GM21786 (cell line): ENCODE measurements around the gene TWIST2.

ENCODE experiments used
- ATAC-seq: cut with Tn5 transposase; IDR thresholded peaks from one replicate; pipeline ENCODE4 v1.9.1; 2021; ENCODE audit not compliant: unreplicated experiment

TWIST2 gene

DNA sequence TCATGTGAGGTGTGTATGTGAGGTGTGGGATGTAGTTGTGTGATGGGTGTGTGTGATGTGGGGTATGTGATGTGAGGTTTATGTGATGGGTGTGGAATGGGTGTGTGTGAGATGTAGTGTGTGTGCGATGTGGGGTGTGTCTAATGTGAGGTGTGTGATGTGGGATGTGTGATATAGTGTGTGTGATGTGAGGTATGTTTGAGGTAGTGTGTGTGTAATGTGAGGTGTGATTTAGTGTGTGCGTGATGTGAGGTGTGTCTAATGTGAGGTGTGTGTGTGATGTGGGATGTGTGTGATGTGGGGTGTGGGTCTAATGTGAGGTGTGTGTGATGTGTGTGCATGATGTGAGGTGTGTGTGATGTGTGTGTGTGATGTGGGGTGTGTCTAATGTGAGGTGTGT lies 55.3 kb downstream of the TWIST2 start:
- ATAC-seq, result no peak

DNA sequence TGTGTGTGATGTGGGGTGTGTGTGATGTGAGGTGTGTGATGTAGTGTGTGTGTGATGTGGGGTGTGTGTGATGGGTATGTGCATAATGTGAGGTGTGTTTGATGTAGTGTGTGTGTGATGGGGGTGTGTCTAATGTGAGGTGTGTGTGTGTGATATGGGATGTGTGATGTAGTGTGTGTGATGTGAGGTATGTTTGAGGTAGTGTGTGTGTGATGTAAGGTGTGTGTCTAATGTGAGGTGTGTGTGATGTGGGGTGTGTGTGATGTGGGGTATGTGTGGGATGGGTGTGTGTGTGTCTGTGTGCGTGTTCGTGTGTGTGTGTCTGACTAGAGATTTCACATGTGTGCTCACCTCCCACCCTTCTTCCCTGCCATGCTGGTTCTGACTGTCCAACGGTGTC lies 56.3 kb downstream of the TWIST2 start:
- no peak for ATAC-seq

DNA sequence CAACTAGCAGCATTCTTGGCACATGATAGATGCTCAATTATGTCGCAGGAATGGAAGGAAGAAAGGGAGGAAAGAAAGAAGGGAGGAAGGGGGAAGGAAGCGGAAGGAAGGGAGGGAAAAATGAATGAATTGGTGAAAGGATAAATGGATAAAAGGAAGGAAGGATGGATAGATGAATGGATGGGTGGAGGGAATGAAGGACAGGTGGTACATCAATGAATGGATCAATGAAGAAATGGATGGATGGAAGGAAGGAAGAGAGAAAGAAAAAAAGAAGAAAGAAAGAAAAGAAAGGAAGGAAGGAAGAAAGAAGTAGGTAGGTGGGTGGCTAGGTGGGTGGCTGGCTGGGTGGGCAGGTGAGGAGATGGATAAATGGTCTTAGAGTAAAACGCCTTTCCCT lies 56.8 kb downstream of the TWIST2 start:
- ATAC-seq, result no peak

DNA sequence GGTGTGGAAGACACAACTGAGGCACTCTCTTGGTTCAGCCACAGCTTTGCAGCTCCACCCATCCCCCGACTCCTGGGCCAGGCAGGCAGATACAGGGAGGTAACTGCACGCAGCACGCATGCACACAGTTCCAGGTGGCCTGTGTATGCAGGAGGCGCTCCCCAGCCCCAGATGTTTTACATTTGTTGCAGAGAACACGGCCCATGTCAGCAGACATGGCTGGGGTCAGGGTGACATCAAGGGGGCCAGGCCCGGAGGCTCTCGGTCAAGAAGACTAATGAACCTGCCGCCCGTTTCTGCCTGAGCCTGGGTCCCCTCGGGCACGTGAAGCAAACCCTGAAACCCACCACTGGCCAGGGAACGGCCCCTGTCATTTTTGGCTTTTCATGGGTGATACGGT lies 57.3 kb downstream of the TWIST2 start:
- ATAC-seq, result no peak

GRCh38 chr2:238905644-238906043 lies 57.8 kb downstream of the TWIST2 start:
- ATAC-seq, result no peak

GRCh38 chr2:238906254-238906935 lies 58.5 kb downstream of the TWIST2 start:
- ATAC-seq, result no peak

- no peak for ATAC-seq
These were observed 59.2 kb downstream of the TWIST2 start for GRCh38 chr2:238906936-238907716.

GRCh38 chr2:238907717-238908173 lies 59.9 kb downstream of the TWIST2 start:
- ATAC-seq, result no peak

- ATAC-seq, result no peak
These were observed 61.4 kb downstream of the TWIST2 start for GRCh38 chr2:238908960-238909951.

- ATAC-seq, result no peak
These were observed 63.0 kb downstream of the TWIST2 start for GRCh38 chr2:238910751-238911351.

DNA sequence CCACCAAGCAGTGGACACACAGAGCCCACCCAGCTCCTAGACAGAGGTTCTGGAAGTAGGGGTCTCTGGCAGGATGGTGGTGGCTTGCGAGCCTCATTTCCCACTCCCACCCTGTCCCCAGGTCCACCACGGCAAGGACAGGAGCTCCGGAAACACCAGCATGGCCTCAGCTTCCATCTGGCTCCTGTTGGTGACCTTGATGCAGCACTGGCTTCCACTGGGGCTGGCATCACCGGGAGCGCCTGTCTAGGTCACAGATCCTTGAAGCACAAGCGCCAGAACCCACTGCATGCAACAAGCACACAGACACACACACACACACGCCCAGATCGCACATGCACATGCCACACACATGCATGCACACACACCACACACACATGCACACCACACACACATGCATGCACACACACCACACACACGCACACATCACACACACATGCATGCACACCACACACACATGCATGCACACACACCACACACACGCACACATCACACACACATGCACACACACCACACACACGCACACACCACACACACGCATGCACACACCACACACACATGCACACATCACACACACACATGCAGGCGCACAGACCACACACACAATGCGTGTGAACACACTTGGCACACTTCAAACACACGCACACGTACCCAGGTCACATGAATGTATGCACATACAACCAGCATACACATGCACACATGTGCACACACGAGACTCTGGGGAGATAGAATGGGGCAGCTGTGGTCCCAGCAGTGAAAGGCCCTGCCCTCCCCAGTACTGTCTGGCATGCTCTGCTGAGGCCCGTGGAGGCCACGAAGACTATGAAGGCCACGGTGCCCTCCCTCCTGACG lies 63.7 kb downstream of the TWIST2 start:
- no peak for ATAC-seq

- ATAC-seq, result no peak
These were observed 64.5 kb downstream of the TWIST2 start for GRCh38 chr2:238912228-238912915.

GRCh38 chr2:238912916-238913875 lies 65.3 kb downstream of the TWIST2 start:
- no peak for ATAC-seq

DNA sequence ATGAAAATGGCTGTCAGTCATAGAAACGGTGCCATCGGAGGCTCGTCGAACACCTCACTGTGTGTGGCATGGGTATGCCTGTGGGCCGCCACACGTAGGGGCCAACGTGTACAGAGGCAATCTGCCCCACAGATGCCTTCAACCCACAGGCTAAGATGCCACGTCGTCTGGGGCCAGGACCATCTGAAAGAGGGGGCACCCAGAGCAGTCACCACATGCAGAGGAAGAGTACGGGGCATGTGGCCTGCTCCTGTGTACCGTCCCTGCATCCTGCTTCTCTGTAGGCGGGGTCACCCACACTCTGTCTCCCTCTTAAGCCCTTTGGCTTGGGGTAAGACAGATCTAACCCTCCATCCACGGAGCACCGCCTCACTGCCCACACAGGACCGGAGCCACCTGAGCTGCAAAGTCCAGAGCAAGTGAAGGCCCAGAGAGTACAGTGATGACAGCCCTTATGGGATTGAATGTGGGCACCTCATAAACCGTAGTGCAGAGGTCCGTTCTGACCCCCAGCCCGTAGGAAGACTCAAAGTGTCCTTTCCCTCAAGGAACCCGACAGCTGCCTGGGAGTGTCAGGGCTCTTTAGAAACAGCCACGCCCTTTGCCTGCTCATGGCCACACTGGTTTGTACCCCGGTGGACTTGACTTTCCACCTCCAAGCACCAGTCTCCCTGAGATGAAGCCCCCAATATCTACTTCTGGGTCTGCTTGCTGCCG lies 66.2 kb downstream of the TWIST2 start:
- ATAC-seq, result no peak

GRCh38 chr2:238914648-238915015 lies 66.7 kb downstream of the TWIST2 start:
- no peak for ATAC-seq

- ATAC-seq, result no peak
These were observed 67.3 kb downstream of the TWIST2 start for GRCh38 chr2:238915196-238915595.

DNA sequence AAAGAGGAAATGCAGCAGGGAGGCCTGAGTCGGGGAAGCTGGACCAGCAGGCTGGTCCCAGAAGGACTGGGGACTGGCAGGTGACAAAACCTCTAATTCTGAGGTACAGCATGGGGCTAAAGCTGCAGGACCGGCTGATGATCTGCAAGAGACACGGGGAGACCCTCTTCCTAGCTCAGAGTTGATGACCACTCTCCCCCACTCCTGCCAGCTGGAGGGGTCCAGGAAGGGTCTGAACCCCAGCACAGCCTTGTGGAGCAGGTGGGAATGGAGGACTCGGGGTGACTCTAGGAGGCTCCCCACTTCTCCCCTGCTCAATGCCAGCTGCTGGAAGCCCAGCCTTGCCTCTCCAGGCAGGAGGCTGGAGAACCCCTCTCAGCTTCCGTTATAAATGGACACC lies 67.7 kb downstream of the TWIST2 start:
- ATAC-seq, result no peak
